Fibroblast of upper back skin (primary cell): ENCODE results near the gene SPECC1.
"Not testable (repeated sequence)": the region's sequence is repeated elsewhere in the genome, so short reads cannot be mapped to it uniquely, and the experiment has no call there.

Experiments
- DNase-seq: peaks from one replicate; pipeline ENCODE4 v3.0.0-alpha.2; 2013

SPECC1 gene

GRCh38 chr17:20351405-20351804 lies 342.2 kb downstream of the SPECC1 start:
- DNase-seq = not testable (repeated sequence)

GRCh38 chr17:20352567-20352966 lies 343.4 kb downstream of the SPECC1 start:
- DNase-seq = not testable (repeated sequence)

GRCh38 chr17:20363846-20364245 lies 354.7 kb downstream of the SPECC1 start:
- DNase-seq = not testable (repeated sequence)
